ENCODE measurements around the gene KLHL29. TPM values are rescaled to one million over a fixed set of nuclear protein-coding genes. Genes with fewer than 3 reads are reported as not detected.

The KLHL29 gene
- total RNA-seq, 1 experiment from 2014 or later = 16.7 TPM

GRCh38 chr2:23658466-23658942 lies 273.5 kb downstream of the KLHL29 start:
- ChIA-PET RAD21 (ENCODE audit: low non-redundant PET in 1 of 2, low total read pairs in 2 of 2, uncharacterized antibody in 2 of 2, unreplicated experiment in 2 of 2) (no interaction called here), CTCF (no interaction called here), POLR2A (no interaction called here)
- TF ChIP-seq POLR2A (IDR thresholded peaks at IDR 0.05; ENCODE audit: borderline replicate concordance, extremely low read depth, insufficient read depth, insufficient read length) (no peak), ZBTB33 (IDR thresholded peaks at IDR 0.05; ENCODE audit: extremely low read depth, insufficient replicate concordance, low read length) (no peak), SP1 (IDR thresholded peaks at IDR 0.05; ENCODE audit: low read depth) (no peak), POLR2AphosphoS5 (IDR thresholded peaks at IDR 0.05; ENCODE audit: low read depth, low read length) (no peak), ZFX (IDR thresholded peaks at IDR 0.05) (no peak), CBX3 (IDR thresholded peaks at IDR 0.05; ENCODE audit: low read depth) (no peak), EGR1 (IDR thresholded peaks at IDR 0.05; ENCODE audit: low read depth) (no peak), CTCF (IDR thresholded peaks at IDR 0.05 in 2 of 3, conservative IDR thresholded peaks at IDR 0.05 in 1 of 3; ENCODE audit: borderline replicate concordance in 1 of 3, insufficient read depth in 1 of 3, low read depth in 2 of 3, low read length in 2 of 3) (no peak), ZNF274 (IDR thresholded peaks at IDR 0.05; ENCODE audit: low read depth, low read length) (no peak), YY1 (IDR thresholded peaks at IDR 0.05; ENCODE audit: extremely low read depth, insufficient replicate concordance, low read depth, low read length) (no peak), EZH2phosphoT487 (IDR thresholded peaks at IDR 0.05; ENCODE audit: borderline replicate concordance) (no peak), REST (IDR thresholded peaks at IDR 0.05; ENCODE audit: low read depth) (no peak)
- Histone ChIP-seq H3K79me2 (ENCODE audit: insufficient read depth, low read length) (no peaks in the 10 kb centered on the region), H3K4me1 (ENCODE audit: control insufficient read depth in 1 of 2, insufficient read depth in 2 of 2, low read length in 2 of 2) (no peaks in the 10 kb centered on the region), H2AFZ (ENCODE audit: low read depth, low read length, poor library complexity, severe bottlenecking) (no peak overlapping the region), H3K9me2 (ENCODE audit: insufficient read depth) (no peaks in the 10 kb centered on the region), H3K9ac (ENCODE audit: low read length) (no peak overlapping the region), H3K9me3 (ENCODE audit: control insufficient read depth in 1 of 2, insufficient read depth in 1 of 2, low read depth in 1 of 2, low read length in 2 of 2) (no peaks in the 10 kb centered on the region), H3K4me2 (ENCODE audit: low read length) (no peak overlapping the region), H4K20me1 (ENCODE audit: insufficient read depth) (no peaks in the 10 kb centered on the region), H3K36me3 (ENCODE audit: control insufficient read depth in 1 of 2, insufficient read depth in 2 of 2, low read length in 2 of 2) (no peaks in the 10 kb centered on the region), H3K4me3 (replicated peaks in 1 of 2; ENCODE audit: low read depth in 1 of 2, low read length in 2 of 2) (no peak overlapping the region), H3K27me3 (ENCODE audit: insufficient read depth, low read length) (no peaks in the 10 kb centered on the region), H3K27ac (ENCODE audit: low read depth, low read length) (no peak overlapping the region)
- ATAC-seq = no peak
- no peak for DNase-seq (ENCODE audit: low read depth, low spot score)
- intact Hi-C loops (cut with micrococcal nuclease) = no loop called here
- no TSS peak for BruUV-seq (replicated peaks)
